ENCODE data around the gene SIK3. TPM values are rescaled to one million over a fixed set of nuclear protein-coding genes. Genes with fewer than 3 reads are reported as not detected.

SIK3 gene
- total and polyA plus RNA-seq, 2 donors (not counting 3 experiments of a cell fraction or from before 2014, with no cell fraction given), result 10.3 to 21.3 TPM

- no peak overlapping the region for H3K27ac ChIP-seq (ENCODE audit: insufficient read depth, low read depth, low read length)
- CTCF ChIA-PET, result interaction anchor here (0.5 to 1.4 kb wide), 7 partner anchors 10 to 156 kb away, joined by 3 to 5 read pairs (median 3); no protein-coding TSS in a partner anchor
- H3K79me2 ChIP-seq (ENCODE audit: control insufficient read depth, insufficient read depth, low read length), result no peaks in the 10 kb centered on the region
- H2AFZ ChIP-seq (ENCODE audit: low read depth, low read length), result no peak overlapping the region
- DNase-seq (ENCODE audit: low read depth, low spot score) (peak; percentile 77), FAIRE-seq (peak; percentile 67)
- no peak overlapping the region for H3K9ac ChIP-seq (replicated peaks; ENCODE audit: extremely low read depth, insufficient read depth, low read length)
- dilution Hi-C loops (cut with MboI; ENCODE audit: extremely low pct_ligation_motif_present, low sequenced_read_pairs) (no loop called here), intact Hi-C loops (cut with micrococcal nuclease) (no loop called here)
- peak; percentile 25 for TF ChIP-seq POLR2AphosphoS5 (IDR thresholded peaks at IDR 0.05; ENCODE audit: insufficient read depth, low read depth, low read length)
- no peak for TF ChIP-seq MYC (IDR thresholded peaks at IDR 0.05; ENCODE audit: low read depth, low read length)
- TF ChIP-seq FOS (IDR thresholded peaks at IDR 0.05; ENCODE audit: borderline replicate concordance, insufficient read depth, low read length), result peak; percentile 74
- peak; percentile 90 for TF ChIP-seq GATA2 (IDR thresholded peaks at IDR 0.05; ENCODE audit: insufficient read depth, insufficient read length, low read depth, low read length)
- peak; percentile 65 for TF ChIP-seq JUN (IDR thresholded peaks at IDR 0.05; ENCODE audit: borderline replicate concordance, insufficient read depth, insufficient read length, low read depth)
- no peaks in the 10 kb centered on the region for H3K9me3 ChIP-seq (replicated peaks; ENCODE audit: control insufficient read depth, insufficient read depth, low read length)
- no peaks in the 10 kb centered on the region for H3K9me1 ChIP-seq (replicated peaks; ENCODE audit: control insufficient read depth, extremely low read depth, insufficient read depth, low read length)
- no peak overlapping the region for H3K4me2 ChIP-seq (ENCODE audit: insufficient read depth, low read length)
- H3K4me3 ChIP-seq (replicated peaks in 1 of 3; ENCODE audit: insufficient read depth in 1 of 3, low read depth in 1 of 3, low read length in 3 of 3), result no peak overlapping the region
- H3K4me1 ChIP-seq (ENCODE audit: control insufficient read depth, extremely low read depth, insufficient read depth, low read length), result peaks cover 31% of the 10 kb centered on the region
- H3K36me3 ChIP-seq (ENCODE audit: control insufficient read depth in 2 of 2, extremely low read depth in 1 of 2, insufficient read depth in 2 of 2, low read length in 2 of 2), result no peaks in the 10 kb centered on the region
- BruUV-seq (replicated peaks), result no TSS peak
- POLR2A ChIA-PET, result interaction anchor here (0.7 to 0.8 kb wide), 2 partner anchors 9 to 123 kb away, joined by 5 read pairs; no protein-coding TSS in a partner anchor
- H4K20me1 ChIP-seq (replicated peaks; ENCODE audit: control insufficient read depth, extremely low read depth, insufficient read depth, low read length), result peaks cover 2% of the 10 kb centered on the region
- H3K27me3 ChIP-seq (ENCODE audit: control insufficient read depth in 2 of 2, insufficient read depth in 2 of 2, low read length in 2 of 2), result no peaks in the 10 kb centered on the region
Observed at GRCh38 chr11:117070016-117070415, 28.2 kb downstream of the SIK3 start.

DNA sequence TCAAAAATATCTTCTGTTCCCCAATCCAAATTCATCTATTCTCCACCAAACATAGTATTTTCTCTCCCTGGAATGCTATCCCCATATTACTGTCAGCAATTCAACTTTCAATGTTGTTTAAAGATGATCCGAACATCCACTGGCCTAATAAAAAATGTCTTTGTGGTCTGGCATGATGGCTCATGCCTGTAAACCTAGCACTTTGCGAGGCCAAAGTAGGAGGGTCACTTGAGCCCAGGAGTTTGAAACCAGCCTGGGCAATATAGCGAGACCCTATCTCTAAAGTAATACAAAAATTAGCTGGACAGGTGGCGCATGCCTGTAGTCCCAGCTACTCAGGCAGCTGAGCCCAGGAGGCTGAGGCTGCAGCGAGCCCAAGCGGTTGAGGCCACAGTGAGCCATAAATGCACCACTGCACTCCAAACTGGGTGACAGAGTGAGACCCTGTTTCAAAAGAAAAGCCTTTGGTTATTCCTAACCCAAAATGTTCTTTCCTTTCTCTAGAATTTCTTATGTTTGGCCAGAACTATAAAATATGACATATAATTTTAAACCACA lies 29.8 kb downstream of the SIK3 start:
- peaks cover 2% of the 10 kb centered on the region for H4K20me1 ChIP-seq (replicated peaks; ENCODE audit: control insufficient read depth, extremely low read depth, insufficient read depth, low read length)
- no peak overlapping the region for H3K27ac ChIP-seq (ENCODE audit: insufficient read depth, low read depth, low read length)
- CTCF ChIA-PET, result no interaction called here
- H3K79me2 ChIP-seq (ENCODE audit: control insufficient read depth, insufficient read depth, low read length), result no peaks in the 10 kb centered on the region
- no peak overlapping the region for H3K4me2 ChIP-seq (ENCODE audit: insufficient read depth, low read length)
- dilution Hi-C loops (cut with MboI; ENCODE audit: extremely low pct_ligation_motif_present, low sequenced_read_pairs), result no loop called here
- peaks cover 31% of the 10 kb centered on the region for H3K4me1 ChIP-seq (ENCODE audit: control insufficient read depth, extremely low read depth, insufficient read depth, low read length)
- no peaks in the 10 kb centered on the region for H3K9me3 ChIP-seq (replicated peaks; ENCODE audit: control insufficient read depth, insufficient read depth, low read length)
- no peak overlapping the region for H2AFZ ChIP-seq (ENCODE audit: low read depth, low read length)
- H3K36me3 ChIP-seq (ENCODE audit: control insufficient read depth in 2 of 2, extremely low read depth in 1 of 2, insufficient read depth in 2 of 2, low read length in 2 of 2), result no peaks in the 10 kb centered on the region
- no peaks in the 10 kb centered on the region for H3K9me1 ChIP-seq (replicated peaks; ENCODE audit: control insufficient read depth, extremely low read depth, insufficient read depth, low read length)
- FAIRE-seq (no peak), DNase-seq (ENCODE audit: low read depth, low spot score) (no peak)
- TF ChIP-seq FOS (IDR thresholded peaks at IDR 0.05; ENCODE audit: borderline replicate concordance, insufficient read depth, low read length) (no peak), POLR2A (IDR thresholded peaks at IDR 0.05; ENCODE audit: low read depth, low read length) (no peak), POLR2AphosphoS5 (IDR thresholded peaks at IDR 0.05; ENCODE audit: insufficient read depth, low read depth, low read length) (no peak), GATA2 (IDR thresholded peaks at IDR 0.05; ENCODE audit: insufficient read depth, insufficient read length, low read depth, low read length) (no peak), MYC (IDR thresholded peaks at IDR 0.05; ENCODE audit: low read depth, low read length) (no peak), MAX (IDR thresholded peaks at IDR 0.05; ENCODE audit: insufficient read depth, insufficient read length) (no peak), JUN (IDR thresholded peaks at IDR 0.05; ENCODE audit: borderline replicate concordance, insufficient read depth, insufficient read length, low read depth) (no peak)
- H3K27me3 ChIP-seq (ENCODE audit: control insufficient read depth in 2 of 2, insufficient read depth in 2 of 2, low read length in 2 of 2), result no peaks in the 10 kb centered on the region
- POLR2A ChIA-PET, result no interaction called here
- no peak overlapping the region for H3K4me3 ChIP-seq (replicated peaks in 1 of 3; ENCODE audit: insufficient read depth in 1 of 3, low read depth in 1 of 3, low read length in 3 of 3)
- no TSS peak for BruUV-seq (replicated peaks)
- no peak overlapping the region for H3K9ac ChIP-seq (replicated peaks; ENCODE audit: extremely low read depth, insufficient read depth, low read length)
- intact Hi-C loops (cut with micrococcal nuclease), result no loop called here

All from endothelial cell of umbilical vein (primary cell).